ENCODE results near the gene RGS9.
"Not testable (repeated sequence)": the region's sequence is repeated elsewhere in the genome, so short reads cannot be mapped to it uniquely, and the experiment has no call there.

The RGS9 gene

GRCh38 chr17:65137021-65137939 is at the start of gene RGS9:
TSS of gene RGS9 (plus strand) at chr17:65137370. CDS start at chr17:65137541, 171 bp downstream.
- peak within 1 kb of the TSS; percentile 42; the same call in 1 of the 2 replicates for H3K9ac ChIP-seq (ENCODE audit: low read length)

GRCh38 chr17:65088621-65089360 is 48.4 kb upstream of the RGS9 start:
- Histone ChIP-seq H3K79me2 (ENCODE audit: low read length) (no peaks in the 10 kb centered on the region), H3K27ac (ENCODE audit: low read length) (no peak overlapping the region), H3K4me1 (ENCODE audit: low read length) (no peaks in the 10 kb centered on the region), H3K27me3 (replicated peaks; ENCODE audit: insufficient read depth, low read length) (no peaks in the 10 kb centered on the region), H3K9me3 (replicated peaks; ENCODE audit: insufficient read depth, low read length) (no peaks in the 10 kb centered on the region), H2AFZ (ENCODE audit: low read length) (no peak overlapping the region), H3K9ac (ENCODE audit: low read length) (no peak overlapping the region), H3K36me3 (replicated peaks; ENCODE audit: insufficient read depth, low read length) (no peaks in the 10 kb centered on the region), H3K9me2 (replicated peaks; ENCODE audit: insufficient read depth, low read length) (no peaks in the 10 kb centered on the region), H3K4me3 (ENCODE audit: low read length) (no peak overlapping the region), H3K4me2 (ENCODE audit: low read depth, low read length) (no peak overlapping the region), H4K20me1 (ENCODE audit: insufficient read depth, low read length) (no peaks in the 10 kb centered on the region), H3F3A (ENCODE audit: insufficient read depth, low read length) (no peaks in the 10 kb centered on the region)
- TF ChIP-seq EZH2 (optimal IDR thresholded peaks at IDR 0.05; ENCODE audit: low read depth, low read length) (no peak), EZH2phosphoT487 (IDR thresholded peaks at IDR 0.05; ENCODE audit: low read length) (no peak), CTCF (IDR thresholded peaks at IDR 0.05; ENCODE audit: low read length) (no peak)
- DNase-seq: no peak

More at GRCh38 chr17:65137021-65137939, at the start of gene RGS9:
- no peaks in the 10 kb centered on the region for H3K9me2 ChIP-seq (replicated peaks; ENCODE audit: insufficient read depth, low read length)
- peaks cover 9% of the 10 kb centered on the region for H3K4me1 ChIP-seq (ENCODE audit: low read length)
- H3K27ac ChIP-seq (ENCODE audit: low read length): no peak within 1 kb of the TSS
- no peaks in the 10 kb centered on the region for H4K20me1 ChIP-seq (ENCODE audit: insufficient read depth, low read length)
- H2AFZ ChIP-seq (ENCODE audit: low read length): peak within 1 kb of the TSS; percentile 83
- H3K9me3 ChIP-seq (replicated peaks; ENCODE audit: insufficient read depth, low read length): no peaks in the 10 kb centered on the region
- H3K4me3 ChIP-seq (ENCODE audit: low read length): peak within 1 kb of the TSS; percentile 57
- TF ChIP-seq EZH2phosphoT487 (IDR thresholded peaks at IDR 0.05; ENCODE audit: low read length) (no peak), CTCF (IDR thresholded peaks at IDR 0.05; ENCODE audit: low read length) (peak; percentile 88)
- 0 out of 2 replicates have a peak, but pooled peaks cover 6% of the 10 kb centered on the region for H3K27me3 ChIP-seq (replicated peaks; ENCODE audit: insufficient read depth, low read length)
- H3K36me3 ChIP-seq (replicated peaks; ENCODE audit: insufficient read depth, low read length): no peaks in the 10 kb centered on the region
- DNase-seq: peak; percentile 87
- peaks cover 4% of the 10 kb centered on the region; the same call in 1 of the 2 replicates for H3F3A ChIP-seq (ENCODE audit: insufficient read depth, low read length)
- H3K79me2 ChIP-seq (ENCODE audit: low read length): no peaks in the 10 kb centered on the region
- peak within 1 kb of the TSS; percentile 89 for H3K4me2 ChIP-seq (ENCODE audit: low read depth, low read length)

GRCh38 chr17:65092262-65092661 is 44.9 kb upstream of the RGS9 start:
- Histone ChIP-seq H3K9ac (ENCODE audit: low read length) (no peak overlapping the region), H2AFZ (ENCODE audit: low read length) (no peak overlapping the region), H3K9me2 (replicated peaks; ENCODE audit: insufficient read depth, low read length) (no peaks in the 10 kb centered on the region), H3K9me3 (replicated peaks; ENCODE audit: insufficient read depth, low read length) (no peaks in the 10 kb centered on the region), H3K27me3 (replicated peaks; ENCODE audit: insufficient read depth, low read length) (no peaks in the 10 kb centered on the region), H3K27ac (ENCODE audit: low read length) (no peak overlapping the region), H3K4me1 (ENCODE audit: low read length) (no peaks in the 10 kb centered on the region), H3K36me3 (replicated peaks; ENCODE audit: insufficient read depth, low read length) (no peaks in the 10 kb centered on the region), H3K4me2 (ENCODE audit: low read depth, low read length) (no peak overlapping the region), H3F3A (ENCODE audit: insufficient read depth, low read length) (no peaks in the 10 kb centered on the region), H3K79me2 (ENCODE audit: low read length) (no peaks in the 10 kb centered on the region), H3K4me3 (ENCODE audit: low read length) (no peak overlapping the region), H4K20me1 (ENCODE audit: insufficient read depth, low read length) (no peaks in the 10 kb centered on the region)
- DNase-seq: no peak
- TF ChIP-seq EZH2phosphoT487 (IDR thresholded peaks at IDR 0.05; ENCODE audit: low read length) (no peak), EZH2 (optimal IDR thresholded peaks at IDR 0.05; ENCODE audit: low read depth, low read length) (no peak), CTCF (IDR thresholded peaks at IDR 0.05; ENCODE audit: low read length) (no peak)

GRCh38 chr17:65092721-65093356 is 44.3 kb upstream of the RGS9 start:
- not testable (repeated sequence) for H3K27me3 ChIP-seq (replicated peaks; ENCODE audit: insufficient read depth, low read length); H3F3A ChIP-seq (ENCODE audit: insufficient read depth, low read length); H3K4me2 ChIP-seq (ENCODE audit: low read depth, low read length); H3K4me3 ChIP-seq (ENCODE audit: low read length); H3K9ac ChIP-seq (ENCODE audit: low read length); H3K36me3 ChIP-seq (replicated peaks; ENCODE audit: insufficient read depth, low read length); H2AFZ ChIP-seq (ENCODE audit: low read length); H3K9me2 ChIP-seq (replicated peaks; ENCODE audit: insufficient read depth, low read length); H3K4me1 ChIP-seq (ENCODE audit: low read length); H4K20me1 ChIP-seq (ENCODE audit: insufficient read depth, low read length); DNase-seq; H3K9me3 ChIP-seq (replicated peaks; ENCODE audit: insufficient read depth, low read length); H3K79me2 ChIP-seq (ENCODE audit: low read length); H3K27ac ChIP-seq (ENCODE audit: low read length)

All from MM.1S (cell line).